ENCODE data around the gene DDX1.

The DDX1 gene

DNA sequence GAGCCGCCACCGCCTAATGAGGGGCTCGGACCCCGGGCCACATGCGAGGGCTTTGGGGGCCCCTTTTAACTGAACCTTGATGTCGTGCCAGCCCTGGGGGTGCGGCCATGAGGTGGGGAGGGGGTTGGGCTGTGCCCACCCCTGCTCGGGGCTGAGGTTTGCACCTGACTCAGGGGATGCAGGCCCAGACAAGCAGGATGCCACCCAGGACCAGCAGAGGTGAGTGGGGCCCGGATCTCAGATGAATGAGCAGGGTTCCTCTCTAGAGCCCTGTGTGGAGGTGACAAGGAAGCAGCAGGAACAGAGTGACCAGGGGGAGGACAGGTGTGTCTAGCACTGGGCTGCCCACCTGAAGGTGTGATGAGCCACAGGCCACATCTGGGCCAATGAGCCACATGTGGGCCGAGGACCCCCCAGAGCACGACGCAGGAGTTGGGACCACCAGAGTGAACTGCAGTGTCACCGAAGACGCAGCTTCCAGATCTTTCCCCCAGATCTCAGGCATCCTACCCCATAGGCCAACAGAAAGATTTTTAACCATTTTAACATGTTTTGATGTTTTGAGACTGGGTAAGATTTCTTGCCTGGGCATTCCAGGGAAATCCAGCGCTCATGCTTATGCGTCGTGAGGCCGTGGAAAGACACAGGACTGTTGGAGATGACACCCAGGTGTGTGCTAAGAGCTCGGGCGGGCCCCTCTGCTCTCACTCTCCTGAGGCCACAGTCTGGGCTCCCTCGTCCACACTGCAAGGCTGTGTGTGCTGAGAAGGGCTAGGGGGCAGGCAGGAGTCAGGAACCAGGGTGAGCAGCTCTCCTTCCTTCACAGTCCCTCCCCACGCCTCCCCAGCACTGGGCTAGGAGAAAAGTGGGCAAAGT lies 73.6 kb downstream of the DDX1 start:
- DNase-seq: no peak

DNA sequence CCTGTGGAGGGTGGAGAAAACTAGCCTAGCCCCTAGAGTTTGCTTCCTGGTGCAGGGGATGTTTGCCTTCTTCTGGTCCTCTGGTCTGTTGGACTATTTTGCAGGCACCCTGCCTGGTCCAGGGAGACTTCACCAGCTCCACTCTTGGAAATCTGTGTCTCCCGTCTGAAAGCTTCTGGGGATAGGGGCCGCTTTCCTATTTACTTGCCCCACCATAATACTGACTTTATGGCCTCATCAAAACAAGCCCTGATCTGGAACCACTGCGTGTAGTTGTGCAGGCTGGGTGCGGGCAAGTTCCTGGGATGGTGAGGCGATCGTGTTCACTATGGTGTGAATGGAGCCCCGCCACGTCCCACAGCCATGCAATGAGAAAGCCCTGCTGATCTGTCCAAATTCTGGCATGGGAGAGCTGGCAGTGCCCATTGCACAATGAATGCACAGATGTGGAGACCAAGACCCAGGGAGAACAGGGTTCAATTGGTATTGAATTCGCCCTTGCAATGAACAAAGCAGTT lies 74.3 kb downstream of the DDX1 start:
- DNase-seq: no peak

DNA sequence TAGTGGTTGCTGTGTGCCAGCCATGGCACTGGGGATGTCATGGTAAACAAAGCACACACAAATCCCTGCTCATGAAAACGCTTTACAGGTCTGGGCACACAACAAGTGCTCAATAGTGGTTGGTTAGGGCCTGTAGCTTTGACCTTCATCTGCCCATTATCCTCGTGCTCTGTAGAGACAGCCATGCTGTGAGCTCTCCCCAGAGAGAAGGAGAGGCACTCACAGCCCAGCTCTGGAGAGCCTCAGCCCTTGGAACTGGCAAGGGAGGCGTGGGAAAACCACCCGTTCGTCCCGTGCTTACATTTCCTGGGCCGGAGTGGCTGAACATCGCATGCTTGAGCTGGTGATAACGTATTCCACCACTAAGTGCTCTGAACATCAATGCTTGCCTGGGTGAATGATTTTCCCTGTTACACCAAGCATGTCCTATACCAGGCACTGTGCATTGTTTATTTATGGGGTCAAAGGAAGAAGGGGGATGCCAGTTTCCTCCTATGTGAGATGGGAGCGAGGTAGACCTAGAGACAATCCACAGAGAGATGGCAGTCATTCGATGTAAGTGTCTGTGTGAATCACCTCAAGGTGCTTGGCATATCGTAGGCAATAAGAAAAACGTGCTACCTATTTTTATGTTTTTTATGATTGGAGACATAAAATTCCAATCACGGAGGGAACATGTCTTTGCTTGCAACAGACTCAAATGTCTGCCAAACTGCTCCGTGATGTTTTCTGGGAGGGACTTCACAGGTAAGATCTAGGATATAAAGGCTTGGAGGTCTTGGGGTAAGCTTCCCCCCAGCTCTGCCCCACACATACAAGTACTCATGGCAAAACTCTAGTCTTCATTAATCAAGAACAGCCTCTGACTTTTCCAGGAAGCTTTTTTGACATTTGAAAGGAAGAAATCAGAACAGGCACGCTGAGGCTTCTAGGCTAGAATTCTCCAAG lies 75.5 kb downstream of the DDX1 start:
- no peak for DNase-seq

DNA sequence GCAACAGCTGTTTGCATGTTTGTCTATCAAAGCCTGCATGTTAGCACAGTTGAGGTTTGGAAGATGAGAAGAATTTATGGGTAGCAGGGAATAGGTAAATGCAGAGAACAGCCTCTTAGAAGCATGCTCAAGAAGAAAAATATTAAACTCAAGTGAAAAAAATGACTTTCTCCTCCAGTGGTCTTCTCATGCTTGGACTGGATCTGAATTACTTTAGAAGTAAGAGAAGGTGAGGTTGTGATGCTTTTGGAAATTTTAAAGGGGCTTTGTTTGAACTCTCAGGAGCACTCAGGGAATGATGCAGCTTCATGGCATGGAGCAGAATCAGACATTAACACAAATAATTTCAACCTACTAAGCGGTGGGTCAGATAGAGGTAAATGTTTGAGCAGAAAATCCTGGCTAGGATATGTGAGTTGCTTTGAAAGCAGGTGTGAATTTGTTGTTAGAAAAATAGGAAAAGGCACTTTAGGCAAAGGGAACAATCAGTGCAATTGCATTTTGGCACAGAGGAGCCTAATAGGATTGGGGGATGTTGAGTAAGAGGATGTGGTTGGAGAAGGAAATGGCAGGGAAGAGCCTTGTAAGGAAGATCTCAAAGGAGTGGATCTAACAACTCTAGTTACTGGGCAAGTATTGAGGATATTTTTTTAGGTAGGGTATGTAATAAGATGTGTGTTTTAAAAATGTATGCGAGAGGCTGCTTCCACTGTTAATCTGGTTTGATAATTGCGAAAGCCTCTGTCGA lies 76.3 kb downstream of the DDX1 start:
- peak in 2 of 6 experiments; percentile 10 to 31 for DNase-seq

DNA sequence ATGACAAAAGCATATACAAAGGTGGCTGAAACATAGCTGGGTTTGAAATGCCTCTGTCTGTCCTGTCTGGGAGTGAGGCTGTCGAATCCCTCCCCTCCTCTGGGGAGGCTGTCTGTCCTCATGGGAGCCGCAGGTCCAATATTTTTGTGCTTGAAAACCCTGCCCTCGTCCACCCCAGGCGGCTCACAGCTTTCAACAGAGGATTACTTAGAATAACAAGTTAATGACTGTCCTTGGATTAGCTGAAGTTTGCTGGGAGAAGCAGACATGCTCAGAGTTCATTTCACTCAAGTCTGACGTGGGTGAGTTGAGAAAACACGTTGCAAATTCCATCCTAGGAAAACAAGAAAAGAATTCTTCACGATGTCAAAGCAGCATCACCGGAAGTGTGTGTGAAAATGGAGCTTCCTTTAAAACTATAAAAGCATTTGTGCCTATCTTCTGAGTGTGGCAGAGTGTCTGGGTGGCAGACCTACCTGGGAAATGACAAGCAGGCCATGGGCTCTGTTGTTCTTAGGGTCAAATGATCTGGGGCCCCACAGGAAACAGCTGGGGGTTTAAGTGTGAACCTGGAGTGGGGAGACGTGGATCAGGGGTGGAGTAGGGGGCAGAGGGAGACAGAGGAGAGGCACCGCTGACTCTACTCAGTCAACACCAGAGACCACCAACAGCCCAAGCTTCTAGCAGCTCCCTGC lies 77.1 kb downstream of the DDX1 start:
- no peak for DNase-seq

DNA sequence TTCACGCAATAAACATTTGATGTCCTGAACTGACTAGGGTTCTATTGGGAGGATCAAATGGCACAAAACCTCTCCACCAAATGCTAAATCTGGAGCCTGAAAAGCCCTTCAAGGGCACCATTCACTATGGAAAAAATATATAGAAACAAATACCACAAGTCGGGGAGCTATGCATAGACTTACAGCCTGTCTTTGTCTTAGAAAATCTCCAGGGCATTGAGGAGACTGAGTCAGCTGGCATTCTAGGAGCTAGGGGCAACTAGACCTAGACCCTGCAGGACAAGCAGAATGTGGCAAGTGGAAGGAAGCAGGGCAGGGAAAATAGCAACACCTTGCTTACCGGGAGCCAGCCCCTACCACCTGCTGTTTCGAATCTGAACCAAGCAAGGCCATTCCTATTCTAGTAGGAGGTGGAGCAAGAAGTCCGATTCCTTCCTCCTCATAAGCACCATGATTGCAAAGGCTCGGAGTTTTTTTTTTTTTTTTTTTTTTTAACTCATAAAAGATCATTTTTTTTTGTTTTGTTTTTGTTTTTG lies 77.8 kb downstream of the DDX1 start:
- no peak for DNase-seq

DNA sequence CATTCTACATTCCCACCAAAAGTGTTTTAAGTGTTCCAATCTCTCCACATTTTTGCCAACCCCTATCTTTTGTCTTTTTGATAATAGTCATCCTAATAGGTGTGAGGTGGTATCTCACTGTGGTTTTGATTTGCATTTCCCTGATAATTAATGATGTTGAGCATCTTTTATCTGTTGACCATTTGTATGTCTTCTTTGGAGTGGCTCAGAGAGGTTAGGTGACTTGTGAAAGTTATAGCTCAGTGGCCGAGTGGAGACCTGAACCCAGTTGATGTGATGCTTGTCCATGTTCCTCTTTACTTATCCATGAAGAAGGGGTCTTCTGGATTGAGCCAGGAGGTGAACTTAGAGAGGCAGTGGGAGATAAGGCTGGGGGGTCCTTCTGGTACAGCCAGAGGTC lies 78.8 kb downstream of the DDX1 start:
- no peak for DNase-seq

DNA sequence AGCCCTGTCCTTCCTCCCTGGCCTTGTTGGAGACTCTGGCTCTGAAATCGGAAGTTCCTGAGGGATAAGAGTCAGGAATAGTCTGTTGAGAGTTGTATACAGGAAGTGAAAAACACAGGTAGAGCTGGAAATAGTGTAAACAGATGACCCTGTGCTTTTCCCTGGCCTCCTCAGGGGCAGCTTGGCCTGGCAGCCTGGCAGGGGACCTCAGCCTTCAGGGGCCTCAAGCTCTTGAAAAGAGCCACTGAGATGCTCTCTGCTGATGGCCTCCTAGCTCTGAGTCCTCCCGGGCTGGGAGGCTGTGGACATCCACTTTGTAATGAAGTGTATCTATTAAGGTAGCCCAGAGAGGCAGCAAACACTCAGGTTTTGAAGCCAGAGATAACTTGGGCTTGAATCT lies 79.3 kb downstream of the DDX1 start:
- no peak for DNase-seq

DNA sequence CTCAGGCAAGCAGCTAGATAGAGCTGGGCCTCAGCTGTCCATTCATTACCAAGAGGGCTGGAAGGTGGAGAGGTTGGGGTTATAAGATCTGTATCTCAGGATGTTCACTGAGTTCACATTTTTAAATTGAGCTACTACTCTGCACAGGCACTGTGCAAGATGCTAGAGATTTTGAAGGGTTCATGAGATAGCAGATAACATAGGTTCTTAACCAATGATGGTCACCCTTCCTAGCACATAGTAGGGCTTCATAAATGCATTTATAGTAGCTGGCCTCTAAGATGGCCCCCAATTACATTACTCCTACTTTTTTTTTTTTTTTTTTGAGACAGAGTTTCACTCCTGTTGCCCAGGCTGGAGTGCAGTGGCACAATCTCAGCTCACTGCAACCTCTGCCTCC lies 79.7 kb downstream of the DDX1 start:
- no peak for DNase-seq

DNA sequence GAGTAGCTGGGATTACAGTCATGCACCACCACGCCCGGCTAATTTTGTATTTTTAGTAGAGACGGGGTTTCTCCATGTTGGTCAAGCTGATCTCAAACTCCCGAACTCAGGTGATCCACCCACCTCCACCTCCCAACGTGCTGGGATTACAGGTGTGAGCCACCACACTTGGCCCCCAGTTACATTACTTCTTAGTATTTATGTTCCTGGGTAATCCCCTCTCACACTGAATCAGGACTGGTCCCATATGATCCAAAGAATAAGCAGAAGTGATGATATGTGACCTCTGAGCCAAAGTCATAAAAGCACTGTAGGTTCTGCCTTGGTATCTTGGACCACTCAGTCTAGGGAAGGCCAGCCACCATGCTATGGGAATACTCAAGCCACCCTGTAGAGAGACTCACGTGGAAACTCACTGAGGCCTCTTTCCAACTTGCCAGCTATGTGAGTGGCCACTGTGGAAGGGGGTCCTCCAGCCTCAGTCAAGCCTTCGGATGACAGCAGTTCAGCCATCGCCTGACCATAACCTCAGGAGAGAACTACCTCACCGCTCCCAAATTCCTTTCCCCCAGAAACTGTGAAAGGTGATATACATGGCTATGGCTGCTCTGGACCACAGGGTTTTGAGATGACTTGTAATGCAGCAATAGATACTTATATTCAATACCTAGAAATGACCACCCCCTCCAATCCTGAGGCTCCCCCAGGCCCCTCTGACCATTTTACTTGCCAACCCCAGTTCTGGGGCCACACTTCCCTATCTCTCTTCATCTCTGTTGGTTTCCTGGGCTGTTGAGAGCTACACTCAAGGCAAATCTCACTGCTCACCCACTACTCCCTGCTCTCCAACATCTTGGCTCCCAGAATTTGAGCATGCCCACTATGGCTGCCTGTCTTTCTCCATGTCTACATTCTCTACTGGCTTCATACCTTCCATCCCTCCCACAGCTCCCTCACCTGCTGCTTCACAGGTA lies 80.5 kb downstream of the DDX1 start:
- no peak for DNase-seq

DNA sequence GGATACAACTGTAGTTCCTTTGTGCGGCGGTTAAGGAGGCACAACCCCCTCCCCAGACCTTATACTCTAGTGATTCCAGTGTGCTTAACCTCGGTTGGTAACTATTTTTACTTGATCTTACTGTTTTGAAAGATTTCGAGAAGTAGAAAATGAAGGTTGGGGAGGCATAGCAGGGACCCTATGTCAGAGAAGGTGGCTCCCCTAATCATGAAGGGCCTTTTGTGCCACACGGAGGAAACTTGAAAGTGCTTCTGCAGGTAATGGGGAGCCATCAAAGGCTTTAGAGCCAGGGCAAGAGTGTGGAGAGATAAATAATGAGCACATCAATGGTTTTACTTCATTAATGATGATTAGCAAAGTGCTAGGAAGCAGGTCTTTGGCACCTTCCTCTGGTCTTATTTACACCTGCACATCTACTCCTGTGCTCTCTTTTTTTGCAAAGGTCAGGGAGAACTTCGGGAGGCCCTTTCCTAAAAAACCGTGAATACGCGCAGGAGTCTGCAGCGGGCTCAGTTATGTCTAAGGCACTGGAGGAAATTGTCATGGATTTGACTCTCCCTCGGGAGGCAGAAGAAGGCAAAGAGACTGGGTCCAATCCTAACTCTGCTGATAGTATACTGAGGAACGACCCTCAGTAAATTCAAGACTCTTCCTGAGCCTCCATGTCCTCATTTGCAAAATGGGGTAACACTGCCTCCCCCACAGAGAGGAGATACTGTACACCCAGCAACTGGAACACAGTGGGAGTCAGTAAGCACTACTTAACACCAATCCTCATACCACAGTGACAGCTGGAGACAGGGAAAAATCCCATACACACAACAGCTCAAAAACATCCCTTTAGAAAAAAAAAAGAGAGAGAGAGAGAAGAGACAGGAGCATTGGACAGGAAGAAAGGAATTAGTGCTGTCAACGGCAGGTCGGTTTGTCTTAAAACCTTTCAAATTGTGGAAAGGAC lies 81.6 kb downstream of the DDX1 start:
- DNase-seq: no peak

DNA sequence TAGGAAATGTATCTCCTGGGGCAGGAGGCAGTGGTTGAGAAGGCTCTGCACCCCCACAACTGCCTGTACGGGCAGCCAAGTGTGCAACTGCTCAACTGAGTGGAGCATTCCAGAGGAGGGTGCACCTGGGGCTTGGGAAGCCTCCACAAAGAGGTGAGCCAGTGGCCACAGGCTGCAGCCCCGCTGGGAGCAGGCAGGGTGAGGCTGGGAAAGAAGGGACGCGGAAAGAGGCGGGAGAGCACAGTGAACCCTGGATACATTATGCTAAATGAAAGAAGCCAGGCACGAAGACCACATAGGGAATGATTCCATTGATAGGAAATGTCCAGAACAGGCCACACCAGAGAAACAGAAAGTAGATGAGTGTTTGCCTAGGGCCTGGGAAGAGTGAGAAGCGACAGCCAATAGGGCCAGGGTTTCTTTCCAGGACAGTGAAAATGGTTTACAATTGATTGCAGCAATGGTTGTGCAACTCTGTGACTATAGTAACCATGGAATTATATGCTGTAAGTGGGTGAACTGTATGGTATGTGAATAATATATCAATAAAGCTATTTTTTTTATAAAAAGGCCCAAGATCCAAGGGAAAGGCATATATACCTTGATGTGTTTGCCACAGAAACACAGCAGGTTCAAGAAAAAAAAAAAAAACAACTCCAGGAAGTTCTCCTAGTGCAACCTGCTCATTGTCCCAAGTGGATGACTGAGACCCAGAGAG lies 82.4 kb downstream of the DDX1 start:
- no peak for DNase-seq

DNA sequence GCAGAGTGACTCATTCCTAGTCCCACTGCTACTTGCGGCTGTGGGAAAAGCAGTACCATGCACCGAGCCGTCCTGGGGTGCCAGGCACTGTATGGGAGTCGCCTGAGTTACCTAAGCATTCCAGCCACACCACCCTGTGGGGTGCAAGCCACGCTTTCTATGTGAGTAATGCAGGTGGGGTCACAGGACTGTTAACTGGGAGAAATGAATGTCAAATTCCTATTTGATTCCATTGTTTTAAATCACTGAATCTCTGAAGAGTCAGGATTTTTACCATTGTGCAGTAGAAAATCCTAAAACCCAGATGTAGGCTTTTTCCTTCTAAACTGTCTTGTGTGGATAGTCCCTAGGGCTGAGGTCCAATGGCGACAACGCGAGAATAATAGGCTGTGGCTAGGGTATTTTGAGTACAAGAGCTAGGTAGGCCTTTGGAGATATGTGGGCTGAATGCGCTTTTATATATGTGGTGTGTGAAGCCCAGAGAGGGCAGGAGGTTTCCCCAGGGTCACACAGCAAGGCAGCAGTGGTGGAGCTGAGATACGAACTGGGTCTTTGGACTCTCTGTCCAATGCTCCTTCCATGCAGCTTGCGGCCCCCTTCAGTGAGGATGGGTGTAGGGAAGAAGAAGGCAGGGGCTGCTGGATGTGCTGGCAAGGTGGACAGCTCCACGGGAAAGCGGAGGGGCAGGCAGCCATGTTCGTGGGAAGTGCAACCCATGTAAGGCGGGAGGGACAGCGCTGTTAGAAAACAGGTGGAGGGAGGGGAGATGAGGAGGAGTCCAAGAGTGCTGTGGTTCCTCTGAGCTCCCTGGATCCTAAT lies 83.2 kb downstream of the DDX1 start:
- DNase-seq: no peak

DNA sequence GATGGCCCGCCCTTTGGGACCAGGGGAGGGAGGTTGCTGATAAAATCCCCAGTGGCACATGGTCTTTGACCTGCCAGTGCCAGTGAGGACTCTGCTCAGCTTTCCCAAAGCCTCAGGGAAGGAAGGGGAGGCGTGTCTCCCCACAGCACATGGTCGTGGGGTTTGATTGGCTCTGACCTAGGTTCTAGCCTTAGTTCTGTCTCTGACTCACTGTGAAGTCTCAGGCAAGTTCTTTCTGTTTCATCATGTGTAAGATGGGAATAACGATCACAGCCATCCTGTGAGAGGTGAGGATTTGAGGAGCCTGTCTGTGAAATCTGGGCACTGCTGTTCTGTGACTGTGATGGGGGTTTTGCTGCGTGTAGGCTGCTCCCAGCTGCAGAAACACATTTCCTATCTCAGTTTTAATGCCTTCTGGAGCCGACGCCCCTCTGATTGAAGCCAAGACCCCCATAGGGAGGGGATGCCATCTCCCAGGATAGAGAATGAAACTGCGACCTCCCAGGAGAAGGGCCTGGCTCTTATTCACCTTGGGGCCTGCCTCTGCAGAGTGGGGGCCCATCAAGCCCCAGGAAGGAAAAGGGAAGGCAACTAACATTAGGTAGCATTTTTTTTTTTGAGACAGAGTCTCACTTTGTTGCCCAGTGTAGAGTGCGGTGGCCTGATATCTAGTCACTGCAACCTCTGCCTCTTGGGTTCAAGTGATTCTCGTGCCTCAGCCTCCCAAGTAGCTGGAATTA lies 84.0 kb downstream of the DDX1 start:
- no peak for DNase-seq

DNA sequence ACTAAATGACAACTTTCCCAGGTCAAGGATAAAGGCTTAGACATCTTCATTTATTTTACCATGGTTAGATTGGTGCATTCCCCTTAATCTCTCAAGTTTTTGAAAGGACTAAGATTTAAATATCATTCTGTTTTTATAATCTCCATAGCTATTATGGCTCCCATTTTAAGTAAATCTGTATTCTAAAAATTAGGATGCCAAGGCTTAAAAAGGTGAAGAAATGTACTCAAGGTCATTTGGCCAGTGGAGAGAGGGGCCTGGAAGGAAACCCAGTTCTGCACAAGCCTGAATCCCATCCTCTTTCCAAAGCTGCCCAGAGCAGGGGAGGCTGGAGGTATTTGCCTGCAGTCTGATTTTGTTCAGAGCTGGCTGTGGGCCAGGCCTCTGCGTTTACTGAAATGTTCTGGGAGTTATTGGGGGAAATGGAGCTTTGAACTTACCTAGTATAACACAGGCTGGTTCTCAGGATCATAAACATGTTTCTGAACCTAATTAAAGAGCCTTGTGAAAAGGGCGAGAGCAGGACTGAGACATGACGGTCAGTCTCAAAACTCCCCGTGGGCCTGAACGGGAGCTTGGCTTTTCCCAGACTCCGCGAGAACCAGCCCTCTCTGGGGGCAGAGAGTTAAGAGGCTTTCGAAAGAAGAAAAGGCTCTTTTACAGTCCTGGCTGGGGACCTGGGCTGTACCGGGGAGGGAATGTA lies 85.6 kb downstream of the DDX1 start:
- DNase-seq: no peak

DNA sequence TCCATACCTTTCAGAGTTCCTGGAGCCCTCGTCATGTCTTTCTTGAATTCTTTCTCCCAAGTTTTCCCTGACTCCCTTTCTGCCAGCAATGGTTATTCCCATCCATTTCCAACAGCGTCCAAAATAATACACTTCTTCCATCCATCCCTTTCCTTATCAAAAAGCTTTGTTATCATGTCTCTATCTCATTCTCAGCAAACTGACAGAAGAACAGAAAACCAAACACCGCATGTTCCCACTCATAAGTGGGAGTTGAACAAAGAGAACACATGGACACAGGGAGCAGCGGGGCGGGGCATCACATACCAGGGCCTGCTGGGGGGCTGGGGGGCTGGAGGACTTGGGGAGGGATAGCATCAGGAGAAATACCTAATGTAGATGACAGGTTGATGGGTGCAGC lies 86.7 kb downstream of the DDX1 start:
- DNase-seq: no peak

DNA sequence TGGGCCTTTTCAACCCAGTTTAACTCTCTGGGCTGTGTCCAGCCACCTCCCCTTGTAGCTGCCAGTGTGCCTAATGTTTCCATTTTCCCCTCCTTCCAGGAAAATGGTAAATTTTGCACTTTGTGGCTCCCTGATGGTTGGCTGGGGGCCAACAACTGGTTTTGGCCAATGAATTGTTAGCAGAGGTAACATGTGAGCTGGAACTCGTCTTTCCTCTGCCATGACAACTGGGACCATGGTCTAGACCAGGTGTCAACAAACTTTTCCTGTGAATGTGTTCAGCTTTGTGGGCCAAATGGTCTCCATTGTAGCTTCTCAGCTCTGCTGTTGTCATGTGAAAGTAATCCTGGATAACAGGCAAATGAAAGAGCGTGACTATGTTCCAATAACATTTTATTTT lies 87.2 kb downstream of the DDX1 start:
- no peak for DNase-seq
